ENCODE data around the gene MACROD2.

Gene MACROD2

GRCh38 chr20:14820771-14821170 lies 825.5 kb downstream of the MACROD2 start (continued):
- no peak for TF ChIP-seq ZNF701 (tag by site-specific recombination; IDR thresholded peaks at IDR 0.05)

GRCh38 chr20:14821251-14821650 lies 825.9 kb downstream of the MACROD2 start:
- Histone ChIP-seq H3K9me3 (ENCODE audit: control insufficient read depth, insufficient read depth, low read depth, low read length) (no peaks in the 10 kb centered on the region), H3K36me3 (ENCODE audit: control insufficient read depth in 2 of 2, insufficient read depth in 1 of 2, low read length in 2 of 2) (no peaks in the 10 kb centered on the region), H3K4me3 (ENCODE audit: low read depth, low read length) (no peak overlapping the region), H3K4me1 (ENCODE audit: control insufficient read depth, insufficient read depth, low read length) (no peaks in the 10 kb centered on the region), H3K27ac (ENCODE audit: extremely low read depth, low read depth, low read length) (no peak overlapping the region)
- POLR2A ChIA-PET: no interaction called here
- no peak for TF ChIP-seq ZNF626 (tag by site-specific recombination; IDR thresholded peaks at IDR 0.05)
- TF ChIP-seq ZNF692 (tag by site-specific recombination; IDR thresholded peaks at IDR 0.05): no peak
- TF ChIP-seq KLF10 (tag by site-specific recombination; IDR thresholded peaks at IDR 0.05): no peak
- TF ChIP-seq PBX3 (CRISPR knock-in tag; IDR thresholded peaks at IDR 0.05): no peak
- TF ChIP-seq ZNF335 (tag by site-specific recombination; conservative IDR thresholded peaks at IDR 0.05): no peak
- TF ChIP-seq GLI4 (tag by site-specific recombination; IDR thresholded peaks at IDR 0.05): no peak
- TF ChIP-seq ZBTB7A (tag by site-specific recombination; IDR thresholded peaks at IDR 0.05; ENCODE audit: low read depth): no peak
- CTCF ChIA-PET: no interaction called here

GRCh38 chr20:14824996-14825395 lies 829.7 kb downstream of the MACROD2 start:
- CTCF ChIA-PET: no interaction called here
- Histone ChIP-seq H3K36me3 (ENCODE audit: control insufficient read depth in 2 of 2, insufficient read depth in 1 of 2, low read length in 2 of 2) (no peaks in the 10 kb centered on the region), H3K4me1 (ENCODE audit: control insufficient read depth, insufficient read depth, low read length) (no peaks in the 10 kb centered on the region), H3K4me3 (ENCODE audit: low read depth, low read length) (no peak overlapping the region), H3K27ac (ENCODE audit: extremely low read depth, low read depth, low read length) (no peak overlapping the region), H3K9me3 (ENCODE audit: control insufficient read depth, insufficient read depth, low read depth, low read length) (no peaks in the 10 kb centered on the region)
- TF ChIP-seq ZNF2 (tag by site-specific recombination; IDR thresholded peaks at IDR 0.05) (no peak), GFI1B (tag by site-specific recombination; IDR thresholded peaks at IDR 0.05) (no peak), GLIS1 (tag by site-specific recombination; IDR thresholded peaks at IDR 0.05) (no peak), FEZF1 (tag by site-specific recombination; IDR thresholded peaks at IDR 0.05) (no peak), CTCF (tag by site-specific recombination; IDR thresholded peaks at IDR 0.05) (no peak), GLI4 (tag by site-specific recombination; IDR thresholded peaks at IDR 0.05) (no peak), GLIS2 (tag by site-specific recombination; IDR thresholded peaks at IDR 0.05) (no peak), ZNF37A (tag by site-specific recombination; IDR thresholded peaks at IDR 0.05) (no peak), PRDM2 (tag by site-specific recombination; IDR thresholded peaks at IDR 0.05; ENCODE audit: borderline replicate concordance) (no peak), IKZF3 (tag by site-specific recombination; IDR thresholded peaks at IDR 0.05) (no peak), ZNF302 (tag by site-specific recombination; IDR thresholded peaks at IDR 0.05; ENCODE audit: low read depth) (no peak), ZNF140 (tag by site-specific recombination; IDR thresholded peaks at IDR 0.05) (no peak), ZNF596 (tag by site-specific recombination; IDR thresholded peaks at IDR 0.05) (no peak), ZNF19 (tag by site-specific recombination; IDR thresholded peaks at IDR 0.05; ENCODE audit: low read depth) (no peak), ZNF121 (tag by site-specific recombination; IDR thresholded peaks at IDR 0.05) (no peak)
- POLR2A ChIA-PET: no interaction called here
